ENCODE measurements around the gene TTC14. TPM values are rescaled to one million over a fixed set of nuclear protein-coding genes. Genes with fewer than 3 reads are reported as not detected.

TTC14 gene
- total RNA-seq, 3 donors from 2014 or later, result 66.1 to 122 (median 101) TPM

DNA sequence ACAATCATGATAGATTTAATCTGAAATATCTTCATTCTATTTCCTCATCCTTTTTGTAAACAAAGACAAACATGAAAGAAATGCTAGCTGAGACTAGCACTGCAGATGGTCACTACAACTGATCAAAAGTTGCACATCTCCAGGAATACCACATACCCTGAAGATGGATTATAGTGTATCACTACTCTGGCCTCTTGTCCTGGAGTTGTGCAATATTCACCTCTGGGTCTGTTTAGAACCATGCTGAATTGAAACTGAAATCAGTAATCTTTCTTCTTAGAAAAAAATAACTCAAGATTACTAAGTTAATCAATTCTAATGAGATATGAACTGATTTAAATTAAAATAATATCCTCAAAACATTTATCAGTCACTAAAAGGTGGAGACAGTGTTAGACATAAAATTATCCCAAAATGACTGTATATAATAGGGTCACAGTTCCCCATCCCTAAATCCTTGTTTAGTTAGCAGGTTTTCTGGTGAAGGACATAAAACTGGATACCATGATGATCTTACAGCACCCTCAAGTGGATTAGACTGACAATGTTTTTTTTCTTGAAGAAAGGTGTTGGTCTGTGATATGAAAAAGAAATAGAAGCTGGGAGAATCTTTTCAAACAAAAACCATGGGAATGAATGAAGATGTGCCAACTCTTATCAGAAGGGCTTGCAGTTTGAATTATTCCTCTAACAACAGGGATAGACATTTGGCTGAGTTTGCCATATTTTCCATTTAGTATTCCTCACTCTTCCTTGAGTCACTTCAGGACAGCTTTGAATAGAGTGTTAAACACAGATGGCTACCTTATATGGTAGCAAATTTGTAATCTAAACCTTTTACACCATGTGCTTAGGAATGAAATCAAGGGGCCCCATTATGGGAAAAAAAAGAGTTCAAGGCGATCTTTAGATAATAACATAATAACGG is 7.1 kb upstream of the TTC14 start:
- TF ChIP-seq POLR2A (IDR thresholded peaks at IDR 0.05), result no peak
- TF ChIP-seq POLR2AphosphoS5 (IDR thresholded peaks at IDR 0.05), result no peak
- TF ChIP-seq, protein P1, sequence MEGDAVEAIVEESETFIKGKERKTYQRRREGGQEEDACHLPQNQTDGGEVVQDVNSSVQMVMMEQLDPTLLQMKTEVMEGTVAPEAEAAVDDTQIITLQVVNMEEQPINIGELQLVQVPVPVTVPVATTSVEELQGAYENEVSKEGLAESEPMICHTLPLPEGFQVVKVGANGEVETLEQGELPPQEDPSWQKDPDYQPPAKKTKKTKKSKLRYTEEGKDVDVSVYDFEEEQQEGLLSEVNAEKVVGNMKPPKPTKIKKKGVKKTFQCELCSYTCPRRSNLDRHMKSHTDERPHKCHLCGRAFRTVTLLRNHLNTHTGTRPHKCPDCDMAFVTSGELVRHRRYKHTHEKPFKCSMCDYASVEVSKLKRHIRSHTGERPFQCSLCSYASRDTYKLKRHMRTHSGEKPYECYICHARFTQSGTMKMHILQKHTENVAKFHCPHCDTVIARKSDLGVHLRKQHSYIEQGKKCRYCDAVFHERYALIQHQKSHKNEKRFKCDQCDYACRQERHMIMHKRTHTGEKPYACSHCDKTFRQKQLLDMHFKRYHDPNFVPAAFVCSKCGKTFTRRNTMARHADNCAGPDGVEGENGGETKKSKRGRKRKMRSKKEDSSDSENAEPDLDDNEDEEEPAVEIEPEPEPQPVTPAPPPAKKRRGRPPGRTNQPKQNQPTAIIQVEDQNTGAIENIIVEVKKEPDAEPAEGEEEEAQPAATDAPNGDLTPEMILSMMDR (IDR thresholded peaks at IDR 0.05), result peak in 1 of 3 donors; percentile 7
- DNase-seq (ENCODE audit: low spot score in 2 of 2), result no peak
- H3K27ac ChIP-seq, result no peak overlapping the region
- no peak overlapping the region for H3K4me3 ChIP-seq
- H3K36me3 ChIP-seq, result no peaks in the 10 kb centered on the region
- no peaks in the 10 kb centered on the region for H3K4me1 ChIP-seq
- no peaks in the 10 kb centered on the region for H3K27me3 ChIP-seq
- intact Hi-C loops (cut with DNase I; ENCODE audit: low total_unique reads), result no loop called here
- H3K9me3 ChIP-seq, result no peaks in the 10 kb centered on the region

GRCh38 chr3:180595559-180595935 is 6.4 kb upstream of the TTC14 start:
- no peak overlapping the region for H3K4me3 ChIP-seq
- intact Hi-C loops (cut with DNase I; ENCODE audit: low total_unique reads), result no loop called here
- TF ChIP-seq POLR2A (IDR thresholded peaks at IDR 0.05) (no peak), POLR2AphosphoS5 (IDR thresholded peaks at IDR 0.05) (no peak)
- TF ChIP-seq, protein P1 (IDR thresholded peaks at IDR 0.05), result no peak
- no peaks in the 10 kb centered on the region for H3K36me3 ChIP-seq
- no peak overlapping the region for H3K27ac ChIP-seq
- DNase-seq (ENCODE audit: low spot score in 2 of 2), result no peak
- H3K4me1 ChIP-seq, result no peaks in the 10 kb centered on the region
- H3K9me3 ChIP-seq, result no peaks in the 10 kb centered on the region
- no peaks in the 10 kb centered on the region for H3K27me3 ChIP-seq

GRCh38 chr3:180600473-180600872 is 1.5 kb upstream of the TTC14 start:
- H3K4me1 ChIP-seq, result no peaks in the 10 kb centered on the region
- peaks cover under 1% of the 10 kb centered on the region for H3K36me3 ChIP-seq
- DNase-seq (ENCODE audit: low spot score in 2 of 2), result no peak
- TF ChIP-seq POLR2AphosphoS5 (IDR thresholded peaks at IDR 0.05) (no peak), POLR2A (IDR thresholded peaks at IDR 0.05) (no peak)
- TF ChIP-seq, protein P1 (IDR thresholded peaks at IDR 0.05), result no peak
- H3K4me3 ChIP-seq, result no peak overlapping the region
- H3K9me3 ChIP-seq, result no peaks in the 10 kb centered on the region
- intact Hi-C loops (cut with DNase I; ENCODE audit: low total_unique reads), result no loop called here
- H3K27me3 ChIP-seq, result no peaks in the 10 kb centered on the region
- no peak overlapping the region for H3K27ac ChIP-seq

GRCh38 chr3:180611006-180611405 is 9.0 kb downstream of the TTC14 start:
- Histone ChIP-seq H3K4me3 (no peak overlapping the region), H3K27me3 (no peaks in the 10 kb centered on the region), H3K27ac (no peak overlapping the region), H3K36me3 (peaks cover 18% of the 10 kb centered on the region), H3K4me1 (no peaks in the 10 kb centered on the region), H3K9me3 (no peaks in the 10 kb centered on the region)
- intact Hi-C loops (cut with DNase I; ENCODE audit: low total_unique reads), result no loop called here
- DNase-seq (ENCODE audit: low spot score in 2 of 2), result no peak
- TF ChIP-seq, protein P1 (IDR thresholded peaks at IDR 0.05), result no peak
- TF ChIP-seq POLR2A (IDR thresholded peaks at IDR 0.05) (no peak), POLR2AphosphoS5 (IDR thresholded peaks at IDR 0.05) (no peak)

DNA sequence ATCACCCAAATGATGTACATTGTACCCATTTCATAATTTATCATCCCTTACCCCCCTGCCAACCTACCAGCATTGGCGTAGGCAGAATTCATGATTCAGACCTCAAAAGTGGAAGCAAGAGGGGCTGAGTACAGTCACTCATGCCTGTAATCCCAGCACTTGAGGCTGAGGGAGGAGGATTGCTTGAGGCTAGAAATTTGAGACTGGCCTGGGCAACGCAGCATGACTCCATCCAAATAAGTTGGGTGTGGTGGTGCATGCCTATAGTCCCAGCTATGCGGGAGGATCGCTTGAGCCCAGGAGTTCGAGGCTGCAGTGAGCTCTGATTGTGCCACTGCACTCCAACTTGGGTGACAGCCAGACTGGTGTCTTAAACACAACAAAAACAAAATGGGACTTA is 10.4 kb downstream of the TTC14 start:
- no peaks in the 10 kb centered on the region for H3K4me1 ChIP-seq
- TF ChIP-seq, protein P1 (IDR thresholded peaks at IDR 0.05), result no peak
- TF ChIP-seq POLR2AphosphoS5 (IDR thresholded peaks at IDR 0.05) (no peak), POLR2A (IDR thresholded peaks at IDR 0.05) (no peak)
- intact Hi-C loops (cut with DNase I; ENCODE audit: low total_unique reads), result no loop called here
- H3K9me3 ChIP-seq, result no peaks in the 10 kb centered on the region
- no peak overlapping the region for H3K4me3 ChIP-seq
- peaks cover 15% of the 10 kb centered on the region for H3K36me3 ChIP-seq
- no peaks in the 10 kb centered on the region for H3K27me3 ChIP-seq
- DNase-seq (ENCODE audit: low spot score in 2 of 2), result no peak
- no peak overlapping the region for H3K27ac ChIP-seq
